ENCODE results near the gene ERF. TPM values are rescaled to one million over a fixed set of nuclear protein-coding genes. Genes with fewer than 3 reads are reported as not detected.
A peak's percentile ranks its signal among the peaks of the same experiment; 100 is the strongest.

ERF gene
- total and polyA plus RNA-seq, 2 of the 8 experiments (the other 6 are each of a cell fraction or from before 2014, with no cell fraction given): 43.7 to 62.7 TPM

- H4K20me1 ChIP-seq (replicated peaks in 1 of 2; ENCODE audit: control insufficient read depth in 1 of 2, insufficient read depth in 2 of 2, low read length in 2 of 2): peaks cover 3 to 17% of the 10 kb centered on the region in 2 experiments
- ChIA-PET CTCF (ENCODE audit: partially characterized antibody) (interaction anchor here (0.8 to 6.6 kb wide), 2 partner anchors 11 to 266 kb away, joined by 4 to 41 read pairs; no protein-coding TSS in a partner anchor), POLR2A (ENCODE audit: partially characterized antibody) (interaction anchor here (1.1 to 4.3 kb wide), 3 partner anchors 9 to 39 kb away, joined by 3 to 20 read pairs (median 5); no protein-coding TSS in a partner anchor)
- FAIRE-seq: no peak
- no peak overlapping the region for H4K8ac ChIP-seq (ENCODE audit: extremely low read depth, insufficient read depth, low read length)
- H3K23ac ChIP-seq (ENCODE audit: insufficient read length): no peak overlapping the region
- H3K27me3 ChIP-seq (replicated peaks in 1 of 4; ENCODE audit: control insufficient read depth in 3 of 4, extremely low read depth in 1 of 4, insufficient read depth in 3 of 4, low read length in 3 of 4): no peaks in the 10 kb centered on the region
- no peak overlapping the region for H2BK5ac ChIP-seq (ENCODE audit: low read depth, low read length)
- H3K79me1 ChIP-seq (ENCODE audit: low read depth, low read length): peaks cover 28% of the 10 kb centered on the region
- H3K56ac ChIP-seq (replicated peaks; ENCODE audit: insufficient read length, low read depth, low read length): no peak overlapping the region
- no peak overlapping the region for H2BK120ac ChIP-seq (replicated peaks; ENCODE audit: low read depth, low read length)
- no peak overlapping the region for H4K91ac ChIP-seq (replicated peaks; ENCODE audit: insufficient read length, low read length)
- no peak overlapping the region for H2AK5ac ChIP-seq (ENCODE audit: low read depth, low read length)
- peaks cover 25% of the 10 kb centered on the region for H3K23me2 ChIP-seq (ENCODE audit: low read depth, low read length)
- peak overlapping the region in 1 of 2 experiments; percentile 97; a peak in 1 of 4 replicates for H3K4me2 ChIP-seq (ENCODE audit: insufficient read depth in 1 of 2, low read depth in 2 of 2, low read length in 2 of 2)
- no peaks in the 10 kb centered on the region for H3K9me3 ChIP-seq (ENCODE audit: insufficient read depth in 2 of 2, low read depth in 1 of 2, low read length in 1 of 2)
- peaks cover 9 to 37% (median 27%) of the 10 kb centered on the region in 4 experiments for H3K4me1 ChIP-seq (replicated peaks in 1 of 4; ENCODE audit: control insufficient read depth in 3 of 4, insufficient read depth in 4 of 4, low read length in 3 of 4)
- H2AFZ ChIP-seq (ENCODE audit: low read length): no peak overlapping the region
- peaks cover 13 to 37% (median 33%) of the 10 kb centered on the region in 4 experiments; a peak in 7 of 8 replicates for H3K36me3 ChIP-seq (ENCODE audit: control insufficient read depth in 2 of 4, insufficient read depth in 4 of 4, low read length in 3 of 4)
- no peak overlapping the region for H4K5ac ChIP-seq (ENCODE audit: insufficient read length, low read depth, low read length)
- no peak overlapping the region for H3K14ac ChIP-seq (ENCODE audit: insufficient read length)
- peaks cover 0 to 22% of the 10 kb centered on the region in 2 experiments; a peak in 2 of 4 replicates for H3K79me2 ChIP-seq (ENCODE audit: control insufficient read depth in 1 of 2, insufficient read depth in 2 of 2, low read length in 2 of 2)
- H3K4me3 ChIP-seq (ENCODE audit: extremely low read depth in 1 of 4, insufficient read depth in 2 of 4, low read depth in 3 of 4, low read length in 4 of 4): no peak overlapping the region
- H2BK20ac ChIP-seq (ENCODE audit: low read length): no peak overlapping the region
- DNase-seq (ENCODE audit: low read depth in 1 of 2, low spot score in 2 of 2): no peak
- 96% methylated on average over 6 of the region's 6 CpGs; no CpG with 5 or more reads in 1 of the 2 experiments for WGBS, 2 experiments (ENCODE audit: extremely low coverage in 1 of 2, insufficient coverage in 1 of 2, insufficient read length in 1 of 2, insufficient replicate concordance in 2 of 2, low coverage in 1 of 2, low lambda C conversion rate in 2 of 2, missing lambda C conversion rate in 1 of 2)
- H3K27ac ChIP-seq (ENCODE audit: low read depth, low read length): no peak overlapping the region
- no peak overlapping the region for H3K4ac ChIP-seq (replicated peaks; ENCODE audit: insufficient read length, low read depth, low read length)
- H2BK12ac ChIP-seq (ENCODE audit: low read depth, low read length): no peak overlapping the region
- no peak overlapping the region for H3K18ac ChIP-seq (ENCODE audit: extremely low read depth, low read length)
- no peak overlapping the region; a peak in 1 of 7 replicates for H3K9ac ChIP-seq (replicated peaks in 1 of 4; ENCODE audit: extremely low read depth in 1 of 4, low read depth in 3 of 4, low read length in 3 of 4)
- H2BK15ac ChIP-seq (ENCODE audit: low read length): no peak overlapping the region
- TF ChIP-seq HDAC6 (IDR thresholded peaks at IDR 0.05; ENCODE audit: low read depth, low read length) (no peak), TBP (IDR thresholded peaks at IDR 0.05; ENCODE audit: low read depth, low read length) (no peak), POU5F1 (IDR thresholded peaks at IDR 0.05; ENCODE audit: low read depth, low read length) (no peak), FOSL1 (IDR thresholded peaks at IDR 0.05; ENCODE audit: insufficient read depth, low read depth, low read length) (no peak), BCL11A (IDR thresholded peaks at IDR 0.05; ENCODE audit: low read depth in 2 of 2, low read length in 2 of 2) (no peak), NANOG (IDR thresholded peaks at IDR 0.05; ENCODE audit: insufficient read depth, low read depth, low read length, poor library complexity, severe bottlenecking) (no peak), CTCF (IDR thresholded peaks at IDR 0.05; ENCODE audit: control extremely low read depth in 1 of 3, insufficient read depth in 1 of 3, low read depth in 1 of 3, low read length in 3 of 3) (no peak)
- TF ChIP-seq, protein P1, sequence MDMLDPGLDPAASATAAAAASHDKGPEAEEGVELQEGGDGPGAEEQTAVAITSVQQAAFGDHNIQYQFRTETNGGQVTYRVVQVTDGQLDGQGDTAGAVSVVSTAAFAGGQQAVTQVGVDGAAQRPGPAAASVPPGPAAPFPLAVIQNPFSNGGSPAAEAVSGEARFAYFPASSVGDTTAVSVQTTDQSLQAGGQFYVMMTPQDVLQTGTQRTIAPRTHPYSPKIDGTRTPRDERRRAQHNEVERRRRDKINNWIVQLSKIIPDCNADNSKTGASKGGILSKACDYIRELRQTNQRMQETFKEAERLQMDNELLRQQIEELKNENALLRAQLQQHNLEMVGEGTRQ (IDR thresholded peaks at IDR 0.05; ENCODE audit: low read length): no peak
- TF ChIP-seq, protein P2, sequence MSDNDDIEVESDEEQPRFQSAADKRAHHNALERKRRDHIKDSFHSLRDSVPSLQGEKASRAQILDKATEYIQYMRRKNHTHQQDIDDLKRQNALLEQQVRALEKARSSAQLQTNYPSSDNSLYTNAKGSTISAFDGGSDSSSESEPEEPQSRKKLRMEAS (IDR thresholded peaks at IDR 0.05): no peak
These were observed 31.0 kb upstream of the ERF start for GRCh38 chr19:42285988-42286348.
